ENCODE measurements around the gene MOB3B.

Gene MOB3B

DNA sequence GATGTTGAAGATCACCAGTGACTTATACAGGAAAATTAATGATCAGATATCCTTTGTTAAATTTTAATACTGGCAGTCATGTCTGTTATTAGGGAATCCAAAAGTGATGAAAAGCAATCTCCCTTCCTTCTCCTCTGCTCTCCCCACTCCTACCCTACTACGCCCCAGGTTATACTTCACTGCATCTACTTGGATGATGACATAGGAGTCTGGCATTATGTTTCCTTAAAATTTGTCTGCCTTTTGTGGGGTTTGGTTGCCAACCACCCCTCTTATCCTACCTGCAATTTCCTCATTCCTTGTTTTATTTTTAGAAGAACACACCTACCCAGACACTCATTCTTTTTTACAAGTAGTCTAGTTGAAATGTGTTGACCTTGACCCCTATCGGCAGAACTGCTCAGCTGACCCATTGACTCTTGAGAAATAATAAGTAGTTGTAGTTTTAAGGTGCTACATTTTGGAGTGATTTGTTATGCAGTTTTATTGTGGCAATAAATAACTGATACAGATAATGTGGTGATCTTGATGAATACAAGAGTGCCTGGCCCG, 5.1 kb upstream of the MOB3B start:
- no CpG with 5 or more reads among the region's 3 CpGs for WGBS (ENCODE audit: extremely low coverage, insufficient coverage, insufficient read length)
- H3K23ac ChIP-seq (ENCODE audit: low read length), result no peak overlapping the region

DNA sequence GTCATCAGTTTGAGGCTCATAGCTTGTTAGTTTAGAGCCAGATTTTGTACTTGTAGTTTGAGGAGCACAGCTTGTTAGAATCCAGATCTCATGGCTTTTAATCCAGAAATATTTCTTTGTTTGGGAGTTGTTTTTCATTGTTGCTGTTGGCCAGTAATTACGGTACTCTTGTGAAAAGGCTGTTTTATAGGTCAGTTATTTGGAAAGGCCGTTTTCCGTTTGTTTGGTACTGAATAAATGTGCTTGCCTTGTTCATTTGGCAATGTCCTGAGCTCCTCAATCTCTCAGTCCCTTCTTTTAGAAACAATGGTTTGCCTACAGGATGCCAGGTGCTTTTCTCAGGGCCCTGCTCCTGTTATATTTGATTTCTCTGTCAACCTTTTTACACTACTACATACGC, 4.5 kb upstream of the MOB3B start:
- Histone ChIP-seq H3K27ac (ENCODE audit: low read depth, low read length) (no peak overlapping the region), H4K12ac (ENCODE audit: low read depth, low read length) (no peak overlapping the region), H2BK12ac (ENCODE audit: low read length) (no peak overlapping the region), H3K27me3 (ENCODE audit: insufficient read depth, low read length) (no peaks in the 10 kb centered on the region), H2AK5ac (ENCODE audit: low read length) (no peak overlapping the region), H3K9me3 (ENCODE audit: insufficient read depth, low read depth, low read length) (no peaks in the 10 kb centered on the region), H3K4me1 (ENCODE audit: control insufficient read depth in 1 of 2, insufficient read depth in 2 of 2, low read length in 2 of 2) (peaks cover 2 to 13% of the 10 kb centered on the region in 2 experiments), H4K8ac (ENCODE audit: low read depth, low read length) (no peak overlapping the region), H2AFZ (ENCODE audit: insufficient read depth, low read length, poor library complexity) (no peak overlapping the region), H3K4me3 (ENCODE audit: low read depth, low read length) (no peak overlapping the region), H3K9ac (ENCODE audit: low read length) (no peak overlapping the region), H3K18ac (ENCODE audit: low read length) (no peak overlapping the region), H2BK5ac (ENCODE audit: low read depth, low read length, poor library complexity) (no peak overlapping the region), H3K14ac (ENCODE audit: low read length) (no peak overlapping the region), H3K4ac (ENCODE audit: low read depth, low read length) (no peak overlapping the region), H3K79me2 (ENCODE audit: control insufficient read depth, insufficient read depth, low read length, poor library complexity) (peaks cover 4% of the 10 kb centered on the region), H3K36me3 (ENCODE audit: control insufficient read depth in 1 of 2, insufficient read depth in 2 of 2, low read length in 2 of 2) (no peaks in the 10 kb centered on the region), H4K91ac (ENCODE audit: low read depth, low read length) (no peak overlapping the region), H3K4me2 (ENCODE audit: low read length) (no peak overlapping the region), H2BK120ac (ENCODE audit: insufficient read depth, low read length, poor library complexity) (no peak overlapping the region), H3K79me1 (ENCODE audit: low read length) (peaks cover 6% of the 10 kb centered on the region), H3K23ac (ENCODE audit: low read length) (no peak overlapping the region)
- DNase-seq, result no peak
- no CpG with 5 or more reads among the region's 4 CpGs for WGBS (ENCODE audit: extremely low coverage, insufficient coverage, insufficient read length)

More for the DNA sequence above, 5.1 kb upstream of the MOB3B start:
- no peak overlapping the region for H3K4me2 ChIP-seq (ENCODE audit: low read length)
- DNase-seq, result no peak
- no peak overlapping the region for H3K27ac ChIP-seq (ENCODE audit: low read depth, low read length)
- H2AK5ac ChIP-seq (ENCODE audit: low read length), result no peak overlapping the region
- no peaks in the 10 kb centered on the region for H3K27me3 ChIP-seq (ENCODE audit: insufficient read depth, low read length)
- H4K91ac ChIP-seq (ENCODE audit: low read depth, low read length), result no peak overlapping the region
- no peak overlapping the region for H2BK120ac ChIP-seq (ENCODE audit: insufficient read depth, low read length, poor library complexity)
- no peaks in the 10 kb centered on the region for H3K9me3 ChIP-seq (ENCODE audit: insufficient read depth, low read depth, low read length)
- H2BK12ac ChIP-seq (ENCODE audit: low read length), result no peak overlapping the region
- no peak overlapping the region for H2BK5ac ChIP-seq (ENCODE audit: low read depth, low read length, poor library complexity)
- H4K12ac ChIP-seq (ENCODE audit: low read depth, low read length), result no peak overlapping the region
- H2AFZ ChIP-seq (ENCODE audit: insufficient read depth, low read length, poor library complexity), result no peak overlapping the region
- H4K8ac ChIP-seq (ENCODE audit: low read depth, low read length), result no peak overlapping the region
- no peak overlapping the region for H3K14ac ChIP-seq (ENCODE audit: low read length)
- no peak overlapping the region for H3K18ac ChIP-seq (ENCODE audit: low read length)
- peaks cover 5 to 17% of the 10 kb centered on the region in 2 experiments for H3K4me1 ChIP-seq (ENCODE audit: control insufficient read depth in 1 of 2, insufficient read depth in 2 of 2, low read length in 2 of 2)
- no peak overlapping the region for H3K4me3 ChIP-seq (ENCODE audit: low read depth, low read length)
- H3K36me3 ChIP-seq (ENCODE audit: control insufficient read depth in 1 of 2, insufficient read depth in 2 of 2, low read length in 2 of 2), result no peaks in the 10 kb centered on the region
- peaks cover 2% of the 10 kb centered on the region for H3K79me1 ChIP-seq (ENCODE audit: low read length)
- H3K4ac ChIP-seq (ENCODE audit: low read depth, low read length), result no peak overlapping the region
- H3K79me2 ChIP-seq (ENCODE audit: control insufficient read depth, insufficient read depth, low read length, poor library complexity), result no peaks in the 10 kb centered on the region
- H3K9ac ChIP-seq (ENCODE audit: low read length), result no peak overlapping the region

DNA sequence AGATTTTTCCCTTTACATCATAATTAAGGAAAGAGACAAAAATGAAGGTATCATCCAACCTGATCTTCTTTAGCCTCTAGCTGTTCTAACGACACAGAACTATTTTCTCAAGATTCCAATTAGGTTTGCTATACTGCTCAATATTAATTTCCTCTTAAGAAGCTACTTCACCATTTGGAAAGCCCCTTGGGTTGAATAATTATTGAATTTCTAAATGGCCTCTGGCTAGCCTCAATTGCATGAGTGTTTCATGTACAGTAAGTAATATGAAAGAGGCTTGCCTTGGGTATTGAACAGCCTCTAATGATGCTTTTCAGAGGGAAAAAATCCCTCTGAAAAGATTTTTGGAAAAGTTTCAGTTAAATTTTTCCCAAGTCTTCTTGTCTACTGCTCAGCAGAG, 3.7 kb upstream of the MOB3B start:
- H3K23ac ChIP-seq (ENCODE audit: low read length), result no peak overlapping the region

DNA sequence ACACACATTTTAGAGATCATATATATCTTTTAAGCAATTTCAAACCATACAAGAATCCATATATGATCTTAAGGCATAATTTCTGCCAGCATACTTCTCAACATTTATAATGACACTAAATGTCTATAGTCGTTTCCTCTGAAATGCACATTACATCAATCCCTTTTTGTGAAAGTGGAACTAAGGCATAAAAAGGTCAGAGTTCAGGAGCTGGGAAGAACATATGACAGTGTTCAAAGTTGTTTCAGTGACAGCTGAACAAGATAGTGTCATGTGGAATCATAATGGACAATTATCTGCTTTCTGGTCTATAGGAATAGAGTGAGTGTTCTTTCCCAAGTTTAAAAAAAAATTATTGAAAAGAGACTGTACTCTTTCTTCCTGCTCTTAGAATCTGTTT, 2.4 kb upstream of the MOB3B start:
- Histone ChIP-seq H3K27ac (ENCODE audit: low read depth, low read length) (no peak overlapping the region), H4K8ac (ENCODE audit: low read depth, low read length) (no peak overlapping the region), H3K79me2 (ENCODE audit: control insufficient read depth, insufficient read depth, low read length, poor library complexity) (peaks cover 9% of the 10 kb centered on the region), H3K4me3 (ENCODE audit: low read depth, low read length) (no peak overlapping the region), H4K12ac (ENCODE audit: low read depth, low read length) (no peak overlapping the region), H3K79me1 (ENCODE audit: low read length) (peaks cover 20% of the 10 kb centered on the region), H3K4me2 (ENCODE audit: low read length) (no peak overlapping the region), H2AFZ (ENCODE audit: insufficient read depth, low read length, poor library complexity) (no peak overlapping the region), H3K9me3 (ENCODE audit: insufficient read depth, low read depth, low read length) (no peaks in the 10 kb centered on the region), H3K4ac (ENCODE audit: low read depth, low read length) (no peak overlapping the region), H3K14ac (ENCODE audit: low read length) (no peak overlapping the region), H4K91ac (ENCODE audit: low read depth, low read length) (no peak overlapping the region), H3K36me3 (ENCODE audit: control insufficient read depth in 1 of 2, insufficient read depth in 2 of 2, low read length in 2 of 2) (no peaks in the 10 kb centered on the region), H3K9ac (ENCODE audit: low read length) (no peak overlapping the region), H3K18ac (ENCODE audit: low read length) (no peak overlapping the region), H2BK12ac (ENCODE audit: low read length) (no peak overlapping the region), H2BK120ac (ENCODE audit: insufficient read depth, low read length, poor library complexity) (no peak overlapping the region), H3K27me3 (ENCODE audit: insufficient read depth, low read length) (no peaks in the 10 kb centered on the region), H3K23ac (ENCODE audit: low read length) (no peak overlapping the region), H2BK5ac (ENCODE audit: low read depth, low read length, poor library complexity) (no peak overlapping the region), H2AK5ac (ENCODE audit: low read length) (no peak overlapping the region), H3K4me1 (ENCODE audit: control insufficient read depth in 1 of 2, insufficient read depth in 2 of 2, low read length in 2 of 2) (peaks cover 2 to 19% of the 10 kb centered on the region in 2 experiments)
- no peak for DNase-seq
- no CpG with 5 or more reads among the region's 1 CpG for WGBS (ENCODE audit: extremely low coverage, insufficient coverage, insufficient read length)

More for the DNA sequence above, 3.7 kb upstream of the MOB3B start:
- Histone ChIP-seq H3K79me1 (ENCODE audit: low read length) (peaks cover 13% of the 10 kb centered on the region), H3K9me3 (ENCODE audit: insufficient read depth, low read depth, low read length) (no peaks in the 10 kb centered on the region), H3K27me3 (ENCODE audit: insufficient read depth, low read length) (no peaks in the 10 kb centered on the region), H2BK120ac (ENCODE audit: insufficient read depth, low read length, poor library complexity) (no peak overlapping the region), H3K4me2 (ENCODE audit: low read length) (no peak overlapping the region), H3K4me1 (ENCODE audit: control insufficient read depth in 1 of 2, insufficient read depth in 2 of 2, low read length in 2 of 2) (peaks cover 2 to 13% of the 10 kb centered on the region in 2 experiments), H3K18ac (ENCODE audit: low read length) (no peak overlapping the region), H2BK12ac (ENCODE audit: low read length) (no peak overlapping the region), H4K12ac (ENCODE audit: low read depth, low read length) (no peak overlapping the region), H2BK5ac (ENCODE audit: low read depth, low read length, poor library complexity) (no peak overlapping the region), H3K4ac (ENCODE audit: low read depth, low read length) (no peak overlapping the region), H4K8ac (ENCODE audit: low read depth, low read length) (no peak overlapping the region), H2AFZ (ENCODE audit: insufficient read depth, low read length, poor library complexity) (no peak overlapping the region), H3K4me3 (ENCODE audit: low read depth, low read length) (no peak overlapping the region), H4K91ac (ENCODE audit: low read depth, low read length) (no peak overlapping the region), H3K9ac (ENCODE audit: low read length) (no peak overlapping the region), H3K79me2 (ENCODE audit: control insufficient read depth, insufficient read depth, low read length, poor library complexity) (peaks cover 9% of the 10 kb centered on the region), H3K27ac (ENCODE audit: low read depth, low read length) (no peak overlapping the region), H3K36me3 (ENCODE audit: control insufficient read depth in 1 of 2, insufficient read depth in 2 of 2, low read length in 2 of 2) (no peaks in the 10 kb centered on the region), H3K14ac (ENCODE audit: low read length) (no peak overlapping the region), H2AK5ac (ENCODE audit: low read length) (no peak overlapping the region)
- no peak for DNase-seq
- no CpG with 5 or more reads among the region's 1 CpG for WGBS (ENCODE audit: extremely low coverage, insufficient coverage, insufficient read length)

Data from trophoblast cell (in vitro differentiated cells and primary cell).